GM23338 (cell line): Measurements from ENCODE around the gene SCN2B. TPM values are rescaled to one million over a fixed set of nuclear protein-coding genes. Genes with fewer than 3 reads are reported as not detected.

Source experiments
- ATAC-seq: fragments of 200-7000 bp; cut with Tn5 transposase; 3 replicates; pipeline ENCODE4 v1.9.1; 2020
- DNase-seq: peaks from one replicate; pipeline ENCODE4 v3.0.0-alpha.2; 2015; ENCODE audit warnings: low spot score
- H2AFZ ChIP-seq: fragments of 200-600 bp; sonication (generic); 2 replicates; pipeline ENCODE4 v1.8.0; 2016; ENCODE audit warnings: antibody characterized with exemption, mild to moderate bottlenecking, moderate library complexity
- H3F3A ChIP-seq: fragments of 200-600 bp; sonication (generic); replicated peaks from 2 replicates; pipeline ENCODE4 v1.8.0; 2017; ENCODE audit warnings: antibody characterized with exemption, mixed run types, low read depth
- H3K27ac ChIP-seq: fragments of 200-600 bp; sonication (generic); 2 replicates; pipeline ENCODE4 v1.6.1; 2016; ENCODE audit warnings: low read depth
- H3K27me3 ChIP-seq: fragments of 200-600 bp; sonication (generic); 2 replicates; pipeline ENCODE4 v1.8.0; 2016; ENCODE audit warnings: mild to moderate bottlenecking, mixed run types, moderate library complexity; ENCODE audit not compliant: insufficient read depth
- H3K36me3 ChIP-seq: fragments of 200-600 bp; sonication (generic); 2 replicates; pipeline ENCODE4 v1.8.0; 2016; ENCODE audit warnings: mild to moderate bottlenecking; ENCODE audit not compliant: insufficient read depth
- H3K4me1 ChIP-seq: fragments of 200-600 bp; sonication (generic); 2 replicates; pipeline ENCODE4 v1.8.0; 2016; ENCODE audit warnings: mild to moderate bottlenecking, moderate library complexity; ENCODE audit not compliant: insufficient read depth
- H3K4me2 ChIP-seq: fragments of 200-600 bp; sonication (generic); 2 replicates; pipeline ENCODE4 v1.7.1; 2017; ENCODE audit warnings: mixed run types
- H3K4me3 ChIP-seq: fragments of 200-600 bp; sonication (generic); 2 replicates; pipeline ENCODE4 v1.6.1; 2016; ENCODE audit warnings: mixed run types
- H3K79me2 ChIP-seq: fragments of 200-600 bp; sonication (generic); replicated peaks from 2 replicates; pipeline ENCODE4 v1.8.0; 2017; ENCODE audit warnings: mild to moderate bottlenecking; ENCODE audit not compliant: insufficient read depth
- H3K9me2 ChIP-seq: fragments of 200-600 bp; sonication (generic); 2 replicates; pipeline ENCODE4 v1.8.0; 2017; ENCODE audit not compliant: insufficient read depth
- H4K20me1 ChIP-seq: fragments of 200-600 bp; sonication (generic); replicated peaks from 2 replicates; pipeline ENCODE4 v1.8.0; 2017; ENCODE audit warnings: mild to moderate bottlenecking; ENCODE audit not compliant: insufficient read depth
- H3K27ac Mint-ChIP-seq: 2 replicates; pipeline ENCODE4 v1.8.0; 2020; ENCODE audit warnings: inconsistent platforms, mild to moderate bottlenecking, moderate library complexity, mixed read lengths
- H3K27me3 Mint-ChIP-seq: 3 replicates; pipeline ENCODE4 v1.8.0; 2022; ENCODE audit warnings: low read depth, mild to moderate bottlenecking, moderate library complexity, mixed read lengths, inconsistent platforms; ENCODE audit not compliant: insufficient read depth, poor library complexity
- H3K36me3 Mint-ChIP-seq: 3 replicates; pipeline ENCODE4 v1.8.0; 2021; ENCODE audit warnings: low read depth, mild to moderate bottlenecking, inconsistent platforms, moderate library complexity, mixed read lengths
- H3K4me1 Mint-ChIP-seq: 3 replicates; pipeline ENCODE4 v1.8.0; 2020; ENCODE audit warnings: mild to moderate bottlenecking, inconsistent platforms, mixed read lengths
- H3K4me3 Mint-ChIP-seq: 3 replicates; pipeline ENCODE4 v1.8.0; 2021; ENCODE audit warnings: moderate library complexity, mild to moderate bottlenecking, inconsistent platforms, mixed read lengths
- H3K9me3 Mint-ChIP-seq: 3 replicates; pipeline ENCODE4 v1.8.0; 2020; ENCODE audit warnings: moderate library complexity, mild to moderate bottlenecking, inconsistent platforms, mixed read lengths
- CREB1 ChIP-seq: fragments of 250-450 bp; sonication (Bioruptor Pico); IDR thresholded peaks from 2 replicates; pipeline ENCODE4 v1.5.0; 2020; ENCODE audit warnings: low read depth, mild to moderate bottlenecking, moderate library complexity
- EZH2 ChIP-seq: fragments of 200-600 bp; sonication (generic); IDR thresholded peaks from one replicate; pipeline ENCODE4 v1.8.0; 2017; ENCODE audit warnings: antibody characterized with exemption, mild to moderate bottlenecking, low read depth; ENCODE audit not compliant: unreplicated experiment
- EZH2phosphoT487 ChIP-seq: fragments of 200-600 bp; sonication (generic); IDR thresholded peaks from one replicate; pipeline ENCODE4 v1.8.1; 2018; ENCODE audit warnings: antibody characterized with exemption; ENCODE audit not compliant: unreplicated experiment
- JUNB ChIP-seq: IDR thresholded peaks from one replicate; pipeline ENCODE4 v1.6.1; 2016; ENCODE audit warnings: antibody characterized with exemption; ENCODE audit not compliant: unreplicated experiment
- NANOG ChIP-seq: IDR thresholded peaks from 2 replicates; pipeline ENCODE4 v1.6.1; 2016; ENCODE audit warnings: antibody characterized with exemption, borderline replicate concordance
- POLR2AphosphoS5 ChIP-seq: IDR thresholded peaks from 2 replicates; pipeline ENCODE4 v1.6.1; 2016; ENCODE audit warnings: antibody characterized with exemption, low read depth
- REST ChIP-seq: IDR thresholded peaks from one replicate; pipeline ENCODE4 v1.6.1; 2018; ENCODE audit warnings: antibody characterized with exemption; ENCODE audit not compliant: unreplicated experiment
- STAT1 ChIP-seq: IDR thresholded peaks from one replicate; pipeline ENCODE4 v1.6.1; 2016; ENCODE audit warnings: antibody characterized with exemption; ENCODE audit not compliant: unreplicated experiment
- ZNF114 ChIP-seq: fragments of 250-450 bp; sonication (Bioruptor Pico); IDR thresholded peaks from 2 replicates; pipeline ENCODE4 v1.5.0; 2020; ENCODE audit warnings: mild to moderate bottlenecking, moderate library complexity
- ZNF331 ChIP-seq: fragments of 250-450 bp; sonication (Bioruptor Pico); IDR thresholded peaks from 2 replicates; pipeline ENCODE4 v1.5.0; 2020; ENCODE audit warnings: low read depth, mild to moderate bottlenecking, moderate library complexity
- polyA plus RNA-seq: library from polyadenylated mRNA; unstranded; fragments of >200 nt; fragmentation: Nextera tagmentation; extraction: Ambion mirVana; gene quantifications from 2 replicates; pipeline ENCODE4 v1.2.1, GENCODE V29; 2016
- total RNA-seq: library from RNA; depleted of rRNA; stranded (reverse); fragments of >200 nt; shearing (Covaris generic); gene quantifications from 2 replicates; pipeline ENCODE4 v1.2.3, GENCODE V29; 2014
- TF ChIP-seq, protein P1 (sequence below): IDR thresholded peaks from 2 replicates; pipeline ENCODE4 v1.6.1; 2016; ENCODE audit warnings: antibody characterized with exemption
- TF ChIP-seq, protein P2 (sequence below), 2 experiments: fragments of 200-600 bp in 1 of 2; sonication (generic) in 1 of 2; conservative IDR thresholded peaks; 2 replicates each; pipeline versions ENCODE4 v1.5.1 to v1.6.1; 2016 to 2017; ENCODE audit warnings: antibody characterized with exemption in 2 of 2, low read depth in 2 of 2, mild to moderate bottlenecking in 2 of 2, moderate library complexity in 1 of 2
- TF ChIP-seq, protein P3 (sequence below): fragments of 250-450 bp; sonication (Bioruptor Pico); IDR thresholded peaks from 2 replicates; pipeline ENCODE4 v1.5.0; 2020; ENCODE audit warnings: mild to moderate bottlenecking, moderate library complexity

SCN2B gene
- total and polyA plus RNA-seq, 2 experiments from 2014 or later = 0.03 TPM; not detected in 1

DNA sequence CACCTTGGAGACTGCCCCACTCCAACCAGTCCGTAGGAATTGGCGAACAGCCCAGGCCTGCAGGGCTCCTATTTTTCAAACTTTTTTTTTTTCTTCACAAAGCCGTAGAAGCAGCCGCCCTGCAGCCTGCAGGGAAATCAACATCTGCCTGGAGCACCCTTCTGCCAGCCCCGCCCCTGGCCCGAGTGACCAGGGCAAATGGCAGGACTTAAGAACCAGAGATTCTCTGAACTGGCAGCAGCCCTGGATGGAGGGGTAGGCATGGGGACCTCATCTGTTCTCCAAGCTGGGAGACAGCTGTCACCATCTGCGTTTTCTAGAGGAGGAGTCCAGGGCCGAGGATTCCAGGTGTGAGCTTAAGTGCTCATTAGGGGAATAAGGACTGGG lies 5.6 kb downstream of the SCN2B start:
- H3K4me1 ChIP-seq = peaks cover 29% of the 10 kb centered on the region
- TF ChIP-seq ZNF114 (CRISPR knock-in tag) (no peak), NANOG (no peak), POLR2AphosphoS5 (no peak), CREB1 (CRISPR knock-in tag) (no peak), JUNB (no peak), EZH2 (no peak), REST (no peak), EZH2phosphoT487 (no peak), ZNF331 (CRISPR knock-in tag) (no peak), STAT1 (no peak)
- TF ChIP-seq, protein P1, sequence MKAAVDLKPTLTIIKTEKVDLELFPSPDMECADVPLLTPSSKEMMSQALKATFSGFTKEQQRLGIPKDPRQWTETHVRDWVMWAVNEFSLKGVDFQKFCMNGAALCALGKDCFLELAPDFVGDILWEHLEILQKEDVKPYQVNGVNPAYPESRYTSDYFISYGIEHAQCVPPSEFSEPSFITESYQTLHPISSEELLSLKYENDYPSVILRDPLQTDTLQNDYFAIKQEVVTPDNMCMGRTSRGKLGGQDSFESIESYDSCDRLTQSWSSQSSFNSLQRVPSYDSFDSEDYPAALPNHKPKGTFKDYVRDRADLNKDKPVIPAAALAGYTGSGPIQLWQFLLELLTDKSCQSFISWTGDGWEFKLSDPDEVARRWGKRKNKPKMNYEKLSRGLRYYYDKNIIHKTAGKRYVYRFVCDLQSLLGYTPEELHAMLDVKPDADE = no peak
- TF ChIP-seq, protein P2, sequence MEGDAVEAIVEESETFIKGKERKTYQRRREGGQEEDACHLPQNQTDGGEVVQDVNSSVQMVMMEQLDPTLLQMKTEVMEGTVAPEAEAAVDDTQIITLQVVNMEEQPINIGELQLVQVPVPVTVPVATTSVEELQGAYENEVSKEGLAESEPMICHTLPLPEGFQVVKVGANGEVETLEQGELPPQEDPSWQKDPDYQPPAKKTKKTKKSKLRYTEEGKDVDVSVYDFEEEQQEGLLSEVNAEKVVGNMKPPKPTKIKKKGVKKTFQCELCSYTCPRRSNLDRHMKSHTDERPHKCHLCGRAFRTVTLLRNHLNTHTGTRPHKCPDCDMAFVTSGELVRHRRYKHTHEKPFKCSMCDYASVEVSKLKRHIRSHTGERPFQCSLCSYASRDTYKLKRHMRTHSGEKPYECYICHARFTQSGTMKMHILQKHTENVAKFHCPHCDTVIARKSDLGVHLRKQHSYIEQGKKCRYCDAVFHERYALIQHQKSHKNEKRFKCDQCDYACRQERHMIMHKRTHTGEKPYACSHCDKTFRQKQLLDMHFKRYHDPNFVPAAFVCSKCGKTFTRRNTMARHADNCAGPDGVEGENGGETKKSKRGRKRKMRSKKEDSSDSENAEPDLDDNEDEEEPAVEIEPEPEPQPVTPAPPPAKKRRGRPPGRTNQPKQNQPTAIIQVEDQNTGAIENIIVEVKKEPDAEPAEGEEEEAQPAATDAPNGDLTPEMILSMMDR (conservative IDR thresholded peaks at IDR 0.05; ENCODE audit: low read depth in 2 of 2) = no peak
- TF ChIP-seq, protein P3, sequence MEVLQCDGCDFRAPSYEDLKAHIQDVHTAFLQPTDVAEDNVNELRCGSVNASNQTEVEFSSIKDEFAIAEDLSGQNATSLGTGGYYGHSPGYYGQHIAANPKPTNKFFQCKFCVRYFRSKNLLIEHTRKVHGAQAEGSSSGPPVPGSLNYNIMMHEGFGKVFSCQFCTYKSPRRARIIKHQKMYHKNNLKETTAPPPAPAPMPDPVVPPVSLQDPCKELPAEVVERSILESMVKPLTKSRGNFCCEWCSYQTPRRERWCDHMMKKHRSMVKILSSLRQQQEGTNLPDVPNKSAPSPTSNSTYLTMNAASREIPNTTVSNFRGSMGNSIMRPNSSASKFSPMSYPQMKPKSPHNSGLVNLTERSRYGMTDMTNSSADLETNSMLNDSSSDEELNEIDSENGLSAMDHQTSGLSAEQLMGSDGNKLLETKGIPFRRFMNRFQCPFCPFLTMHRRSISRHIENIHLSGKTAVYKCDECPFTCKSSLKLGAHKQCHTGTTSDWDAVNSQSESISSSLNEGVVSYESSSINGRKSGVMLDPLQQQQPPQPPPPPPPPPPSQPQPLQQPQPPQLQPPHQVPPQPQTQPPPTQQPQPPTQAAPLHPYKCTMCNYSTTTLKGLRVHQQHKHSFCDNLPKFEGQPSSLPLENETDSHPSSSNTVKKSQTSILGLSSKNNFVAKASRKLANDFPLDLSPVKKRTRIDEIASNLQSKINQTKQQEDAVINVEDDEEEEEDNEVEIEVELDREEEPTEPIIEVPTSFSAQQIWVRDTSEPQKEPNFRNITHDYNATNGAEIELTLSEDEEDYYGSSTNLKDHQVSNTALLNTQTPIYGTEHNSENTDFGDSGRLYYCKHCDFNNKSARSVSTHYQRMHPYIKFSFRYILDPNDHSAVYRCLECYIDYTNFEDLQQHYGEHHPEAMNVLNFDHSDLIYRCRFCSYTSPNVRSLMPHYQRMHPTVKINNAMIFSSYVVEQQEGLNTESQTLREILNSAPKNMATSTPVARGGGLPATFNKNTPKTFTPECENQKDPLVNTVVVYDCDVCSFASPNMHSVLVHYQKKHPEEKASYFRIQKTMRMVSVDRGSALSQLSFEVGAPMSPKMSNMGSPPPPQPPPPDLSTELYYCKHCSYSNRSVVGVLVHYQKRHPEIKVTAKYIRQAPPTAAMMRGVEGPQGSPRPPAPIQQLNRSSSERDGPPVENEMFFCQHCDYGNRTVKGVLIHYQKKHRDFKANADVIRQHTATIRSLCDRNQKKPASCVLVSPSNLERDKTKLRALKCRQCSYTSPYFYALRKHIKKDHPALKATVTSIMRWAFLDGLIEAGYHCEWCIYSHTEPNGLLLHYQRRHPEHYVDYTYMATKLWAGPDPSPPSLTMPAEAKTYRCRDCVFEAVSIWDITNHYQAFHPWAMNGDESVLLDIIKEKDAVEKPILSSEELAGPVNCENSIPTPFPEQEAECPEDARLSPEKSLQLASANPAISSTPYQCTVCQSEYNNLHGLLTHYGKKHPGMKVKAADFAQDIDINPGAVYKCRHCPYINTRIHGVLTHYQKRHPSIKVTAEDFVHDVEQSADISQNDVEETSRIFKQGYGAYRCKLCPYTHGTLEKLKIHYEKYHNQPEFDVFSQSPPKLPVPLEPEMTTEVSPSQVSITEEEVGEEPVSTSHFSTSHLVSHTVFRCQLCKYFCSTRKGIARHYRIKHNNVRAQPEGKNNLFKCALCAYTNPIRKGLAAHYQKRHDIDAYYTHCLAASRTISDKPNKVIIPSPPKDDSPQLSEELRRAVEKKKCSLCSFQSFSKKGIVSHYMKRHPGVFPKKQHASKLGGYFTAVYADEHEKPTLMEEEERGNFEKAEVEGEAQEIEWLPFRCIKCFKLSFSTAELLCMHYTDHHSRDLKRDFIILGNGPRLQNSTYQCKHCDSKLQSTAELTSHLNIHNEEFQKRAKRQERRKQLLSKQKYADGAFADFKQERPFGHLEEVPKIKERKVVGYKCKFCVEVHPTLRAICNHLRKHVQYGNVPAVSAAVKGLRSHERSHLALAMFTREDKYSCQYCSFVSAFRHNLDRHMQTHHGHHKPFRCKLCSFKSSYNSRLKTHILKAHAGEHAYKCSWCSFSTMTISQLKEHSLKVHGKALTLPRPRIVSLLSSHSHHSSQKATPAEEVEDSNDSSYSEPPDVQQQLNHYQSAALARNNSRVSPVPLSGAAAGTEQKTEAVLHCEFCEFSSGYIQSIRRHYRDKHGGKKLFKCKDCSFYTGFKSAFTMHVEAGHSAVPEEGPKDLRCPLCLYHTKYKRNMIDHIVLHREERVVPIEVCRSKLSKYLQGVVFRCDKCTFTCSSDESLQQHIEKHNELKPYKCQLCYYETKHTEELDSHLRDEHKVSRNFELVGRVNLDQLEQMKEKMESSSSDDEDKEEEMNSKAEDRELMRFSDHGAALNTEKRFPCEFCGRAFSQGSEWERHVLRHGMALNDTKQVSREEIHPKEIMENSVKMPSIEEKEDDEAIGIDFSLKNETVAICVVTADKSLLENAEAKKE (CRISPR knock-in tag) = no peak
- Mint-ChIP-seq H3K4me3 (peak overlapping the region; percentile 70), H3K27ac (no peak overlapping the region), H3K4me1 (peaks cover 42% of the 10 kb centered on the region), H3K27me3 (peaks cover 41% of the 10 kb centered on the region), H3K36me3 (no peaks in the 10 kb centered on the region), H3K9me3 (no peaks in the 10 kb centered on the region; the same call in 2 of the 3 replicates)
- no peaks in the 10 kb centered on the region for H3K9me2 ChIP-seq
- no peaks in the 10 kb centered on the region; the same call in 1 of the 2 replicates for H3K36me3 ChIP-seq
- H3K4me3 ChIP-seq = peak overlapping the region; percentile 89
- no peaks in the 10 kb centered on the region for H3K79me2 ChIP-seq
- ATAC-seq = no peak; the same call in 1 of the 3 replicates
- H2AFZ ChIP-seq = peak overlapping the region; percentile 99; the same call in 1 of the 2 replicates
- no peaks in the 10 kb centered on the region for H3F3A ChIP-seq
- no peak for DNase-seq
- H3K4me2 ChIP-seq = peak overlapping the region; percentile 97
- no peak overlapping the region for H3K27ac ChIP-seq
- no peaks in the 10 kb centered on the region; the same call in 1 of the 2 replicates for H4K20me1 ChIP-seq
- H3K27me3 ChIP-seq = peaks cover 84% of the 10 kb centered on the region
